ENCODE results near the gene S100A12. TPM values are rescaled to one million over a fixed set of nuclear protein-coding genes. Genes with fewer than 3 reads are reported as not detected.

The S100A12 gene
- polyA plus RNA-seq, 1 of the 3 experiments (the other 2 are of a cell fraction): not detected

GRCh38 chr1:153353226-153353947 lies 22.0 kb downstream of the S100A12 start (continued):
- no peak for TF ChIP-seq IRF3 (IDR thresholded peaks at IDR 0.05; ENCODE audit: low read depth, low read length)
- TF ChIP-seq EZH2phosphoT487 (IDR thresholded peaks at IDR 0.05; ENCODE audit: borderline replicate concordance, low read depth): no peak
- TF ChIP-seq USF2 (IDR thresholded peaks at IDR 0.05; ENCODE audit: borderline replicate concordance, low read depth, low read length): no peak
- peak; percentile 10; the same call in 1 of the 2 replicates for TF ChIP-seq SMC3 (IDR thresholded peaks at IDR 0.05; ENCODE audit: low read depth, low read length)
- no peak for TF ChIP-seq RCOR1 (IDR thresholded peaks at IDR 0.05; ENCODE audit: low read length)
- TF ChIP-seq SIN3A (IDR thresholded peaks at IDR 0.05; ENCODE audit: borderline replicate concordance, low read depth, low read length): no peak
- TF ChIP-seq TAF1 (IDR thresholded peaks at IDR 0.05; ENCODE audit: borderline replicate concordance, low read depth, low read length): no peak
- TF ChIP-seq POLR2AphosphoS5 (IDR thresholded peaks at IDR 0.05; ENCODE audit: low read depth, low read length): no peak
- no peak for TF ChIP-seq ZBTB33 (IDR thresholded peaks at IDR 0.05; ENCODE audit: borderline replicate concordance, low read depth)
- no peak for TF ChIP-seq EP300 (IDR thresholded peaks at IDR 0.05; ENCODE audit: borderline replicate concordance in 1 of 2, low read depth in 1 of 2, low read length in 1 of 2)
- no peak for TF ChIP-seq USF1 (IDR thresholded peaks at IDR 0.05; ENCODE audit: borderline replicate concordance, low read depth)

GRCh38 chr1:153352523-153352922 lies 22.9 kb downstream of the S100A12 start:
- CTCF ChIA-PET: interaction anchor here (0.6 to 11.7 kb wide), 38 partner anchors 9 to 317 kb away, joined by 3 to 336 read pairs (median 4); partner anchors contain the start of gene S100A12
- no peak overlapping the region for H3K27ac ChIP-seq (ENCODE audit: low read depth in 2 of 2, low read length in 1 of 2)
- TF ChIP-seq TCF12 (IDR thresholded peaks at IDR 0.05): no peak
- TF ChIP-seq RCOR1 (IDR thresholded peaks at IDR 0.05; ENCODE audit: low read length): 0 out of 2 replicates have a peak, but pooled peaks have one; percentile 9
- peak; percentile 76 for TF ChIP-seq SMC3 (IDR thresholded peaks at IDR 0.05; ENCODE audit: low read depth, low read length)
- peak; percentile 93 for TF ChIP-seq CTCF (IDR thresholded peaks at IDR 0.05)
- peak; percentile 92 for TF ChIP-seq RAD21 (IDR thresholded peaks at IDR 0.05; ENCODE audit: low read length)
- no peaks in the 10 kb centered on the region for H3K9me3 ChIP-seq
- no peak overlapping the region for H3K9ac ChIP-seq
- peak; percentile 77 for DNase-seq
- no peak overlapping the region; a peak in 1 of 4 replicates for H3K4me3 ChIP-seq (ENCODE audit: low read depth in 2 of 2, low read length in 1 of 2)
- peaks cover 64% of the 10 kb centered on the region; the same call in 1 of the 2 replicates for H3K27me3 ChIP-seq (ENCODE audit: insufficient read depth)
- no peaks in the 10 kb centered on the region for H3K79me2 ChIP-seq (ENCODE audit: insufficient read depth)
- H3K36me3 ChIP-seq (replicated peaks in 1 of 2; ENCODE audit: control insufficient read depth in 1 of 2, insufficient read depth in 2 of 2, low read length in 1 of 2): no peaks in the 10 kb centered on the region
- no peak overlapping the region for H3K4me2 ChIP-seq
- POLR2A ChIA-PET: no interaction called here
- no peaks in the 10 kb centered on the region for H3K4me1 ChIP-seq (ENCODE audit: control insufficient read depth in 1 of 2, insufficient read depth in 2 of 2, low read depth in 1 of 2, low read length in 1 of 2)
- WGBS (ENCODE audit: low lambda C conversion rate): under 1% methylated on average over 4 of the region's 4 CpGs
- no peaks in the 10 kb centered on the region for H3K9me2 ChIP-seq
- no peak overlapping the region for H2AFZ ChIP-seq (ENCODE audit: low read depth)
- no peaks in the 10 kb centered on the region for H4K20me1 ChIP-seq (ENCODE audit: insufficient read depth)
- H3F3A ChIP-seq (replicated peaks; ENCODE audit: insufficient read depth): peaks cover 4% of the 10 kb centered on the region

Measured in SK-N-SH (cell line).